ENCODE data around the gene TRAPPC10.

Gene TRAPPC10

GRCh38 chr21:44070391-44070790 lies 58.3 kb downstream of the TRAPPC10 start:
- no peak for DNase-seq

- no peak for DNase-seq
Observed at GRCh38 chr21:44071359-44072104, 59.4 kb downstream of the TRAPPC10 start.

- no peak for DNase-seq
Observed at GRCh38 chr21:44072111-44072510, 60.0 kb downstream of the TRAPPC10 start.

- no peak for DNase-seq
Observed at GRCh38 chr21:44074315-44074958, 62.3 kb downstream of the TRAPPC10 start.

GRCh38 chr21:44076316-44076715 lies 64.2 kb downstream of the TRAPPC10 start:
- no peak for DNase-seq

- no peak for DNase-seq
Observed at GRCh38 chr21:44078411-44078981, 66.4 kb downstream of the TRAPPC10 start.

- no peak for DNase-seq
Observed at GRCh38 chr21:44079446-44079845, 67.3 kb downstream of the TRAPPC10 start.

GRCh38 chr21:44079846-44080245 lies 67.7 kb downstream of the TRAPPC10 start:
- no peak for DNase-seq

GRCh38 chr21:44082648-44083440 lies 70.7 kb downstream of the TRAPPC10 start:
- no peak for DNase-seq

GRCh38 chr21:44083631-44084291 lies 71.7 kb downstream of the TRAPPC10 start:
- no peak for DNase-seq

GRCh38 chr21:44084496-44085241 lies 72.6 kb downstream of the TRAPPC10 start:
- no peak for DNase-seq

GRCh38 chr21:44085491-44086321 lies 73.6 kb downstream of the TRAPPC10 start:
- DNase-seq: no peak

- no peak for DNase-seq
Observed at GRCh38 chr21:44086636-44087425, 74.7 kb downstream of the TRAPPC10 start.

- DNase-seq: no peak
Observed at GRCh38 chr21:44087426-44088400, 75.6 kb downstream of the TRAPPC10 start.

GRCh38 chr21:44088401-44088780 lies 76.3 kb downstream of the TRAPPC10 start:
- no peak for DNase-seq

- DNase-seq: no peak
Observed at GRCh38 chr21:44089001-44089911, 77.1 kb downstream of the TRAPPC10 start.

- no peak for DNase-seq
Observed at GRCh38 chr21:44090325-44090724, 78.2 kb downstream of the TRAPPC10 start.

- no peak for DNase-seq
Observed at GRCh38 chr21:44092211-44092610, 80.1 kb downstream of the TRAPPC10 start.

Measured in NCI-H524 treated with DMSO at 0.1 percent for 48 hours (cell line).